ENCODE measurements around the gene SCYGR2.

DNA sequence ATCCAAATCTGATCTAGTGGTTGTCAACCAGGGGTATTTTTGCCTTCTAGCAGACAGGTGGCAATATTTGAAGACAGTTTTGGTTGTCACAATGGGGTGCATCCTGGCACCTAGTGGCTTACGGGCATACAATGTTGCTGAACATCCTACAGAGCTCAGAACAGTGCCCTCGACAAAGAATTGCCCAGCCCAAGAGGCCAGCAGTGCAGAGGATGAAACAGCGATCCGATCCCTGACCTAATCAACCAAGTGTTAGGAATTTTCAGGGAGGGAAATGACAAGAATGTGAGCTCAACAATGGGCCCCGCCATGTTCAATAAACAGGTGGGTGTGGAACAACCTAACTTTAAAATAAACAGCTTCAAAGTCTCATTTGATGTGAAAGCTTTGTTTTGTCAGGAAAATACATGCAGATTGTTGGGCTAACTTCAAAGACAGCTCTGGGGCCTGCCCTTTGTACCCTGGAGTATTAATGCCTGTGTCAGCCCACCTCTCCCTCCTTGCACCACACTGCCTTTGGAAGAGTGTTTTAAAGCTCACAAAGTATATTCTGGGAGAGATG lies 45.4 kb downstream of the SCYGR2 start:
- TF ChIP-seq, protein P1, sequence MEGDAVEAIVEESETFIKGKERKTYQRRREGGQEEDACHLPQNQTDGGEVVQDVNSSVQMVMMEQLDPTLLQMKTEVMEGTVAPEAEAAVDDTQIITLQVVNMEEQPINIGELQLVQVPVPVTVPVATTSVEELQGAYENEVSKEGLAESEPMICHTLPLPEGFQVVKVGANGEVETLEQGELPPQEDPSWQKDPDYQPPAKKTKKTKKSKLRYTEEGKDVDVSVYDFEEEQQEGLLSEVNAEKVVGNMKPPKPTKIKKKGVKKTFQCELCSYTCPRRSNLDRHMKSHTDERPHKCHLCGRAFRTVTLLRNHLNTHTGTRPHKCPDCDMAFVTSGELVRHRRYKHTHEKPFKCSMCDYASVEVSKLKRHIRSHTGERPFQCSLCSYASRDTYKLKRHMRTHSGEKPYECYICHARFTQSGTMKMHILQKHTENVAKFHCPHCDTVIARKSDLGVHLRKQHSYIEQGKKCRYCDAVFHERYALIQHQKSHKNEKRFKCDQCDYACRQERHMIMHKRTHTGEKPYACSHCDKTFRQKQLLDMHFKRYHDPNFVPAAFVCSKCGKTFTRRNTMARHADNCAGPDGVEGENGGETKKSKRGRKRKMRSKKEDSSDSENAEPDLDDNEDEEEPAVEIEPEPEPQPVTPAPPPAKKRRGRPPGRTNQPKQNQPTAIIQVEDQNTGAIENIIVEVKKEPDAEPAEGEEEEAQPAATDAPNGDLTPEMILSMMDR (IDR thresholded peaks at IDR 0.05; ENCODE audit: control extremely low read depth in 1 of 3, insufficient read depth in 1 of 3, low read depth in 1 of 3, low read length in 3 of 3): peak in 1 of 3 experiments; percentile 26; a peak in 2 of 4 replicates
- TF ChIP-seq POU5F1 (IDR thresholded peaks at IDR 0.05; ENCODE audit: low read depth, low read length) (no peak), SIN3A (conservative IDR thresholded peaks at IDR 0.05 in 1 of 2, IDR thresholded peaks at IDR 0.05 in 1 of 2; ENCODE audit: low read depth in 1 of 2, low read length in 2 of 2) (no peak), BRCA1 (IDR thresholded peaks at IDR 0.05; ENCODE audit: low read depth, low read length) (no peak), RNF2 (IDR thresholded peaks at IDR 0.05; ENCODE audit: borderline replicate concordance, low read depth, low read length, missing control alignments, poor library complexity, severe bottlenecking) (no peak)
- TF ChIP-seq, protein P2, sequence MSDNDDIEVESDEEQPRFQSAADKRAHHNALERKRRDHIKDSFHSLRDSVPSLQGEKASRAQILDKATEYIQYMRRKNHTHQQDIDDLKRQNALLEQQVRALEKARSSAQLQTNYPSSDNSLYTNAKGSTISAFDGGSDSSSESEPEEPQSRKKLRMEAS (IDR thresholded peaks at IDR 0.05): no peak
